ENCODE measurements around the gene PTOV1.

PTOV1 gene

GRCh38 chr19:49908480-49909420 lies 57.8 kb downstream of the PTOV1 start:
- TF ChIP-seq EP300 (IDR thresholded peaks at IDR 0.05; ENCODE audit: borderline replicate concordance) (no peak), FOXM1 (IDR thresholded peaks at IDR 0.05; ENCODE audit: borderline replicate concordance, low read depth) (no peak), EGR1 (IDR thresholded peaks at IDR 0.05) (no peak), MAX (IDR thresholded peaks at IDR 0.05) (no peak), YY1 (IDR thresholded peaks at IDR 0.05; ENCODE audit: low read depth) (no peak), NFIC (IDR thresholded peaks at IDR 0.05) (no peak), ZBTB7A (IDR thresholded peaks at IDR 0.05; ENCODE audit: low read depth) (no peak), RAD21 (IDR thresholded peaks at IDR 0.05; ENCODE audit: low read depth) (no peak), TCF12 (IDR thresholded peaks at IDR 0.05; ENCODE audit: low read depth) (no peak), CREB1 (IDR thresholded peaks at IDR 0.05; ENCODE audit: low read depth) (no peak), CEBPB (IDR thresholded peaks at IDR 0.05) (no peak), TEAD4 (IDR thresholded peaks at IDR 0.05) (no peak), TAF1 (IDR thresholded peaks at IDR 0.05; ENCODE audit: low read depth) (no peak)
- TF ChIP-seq, protein P1, sequence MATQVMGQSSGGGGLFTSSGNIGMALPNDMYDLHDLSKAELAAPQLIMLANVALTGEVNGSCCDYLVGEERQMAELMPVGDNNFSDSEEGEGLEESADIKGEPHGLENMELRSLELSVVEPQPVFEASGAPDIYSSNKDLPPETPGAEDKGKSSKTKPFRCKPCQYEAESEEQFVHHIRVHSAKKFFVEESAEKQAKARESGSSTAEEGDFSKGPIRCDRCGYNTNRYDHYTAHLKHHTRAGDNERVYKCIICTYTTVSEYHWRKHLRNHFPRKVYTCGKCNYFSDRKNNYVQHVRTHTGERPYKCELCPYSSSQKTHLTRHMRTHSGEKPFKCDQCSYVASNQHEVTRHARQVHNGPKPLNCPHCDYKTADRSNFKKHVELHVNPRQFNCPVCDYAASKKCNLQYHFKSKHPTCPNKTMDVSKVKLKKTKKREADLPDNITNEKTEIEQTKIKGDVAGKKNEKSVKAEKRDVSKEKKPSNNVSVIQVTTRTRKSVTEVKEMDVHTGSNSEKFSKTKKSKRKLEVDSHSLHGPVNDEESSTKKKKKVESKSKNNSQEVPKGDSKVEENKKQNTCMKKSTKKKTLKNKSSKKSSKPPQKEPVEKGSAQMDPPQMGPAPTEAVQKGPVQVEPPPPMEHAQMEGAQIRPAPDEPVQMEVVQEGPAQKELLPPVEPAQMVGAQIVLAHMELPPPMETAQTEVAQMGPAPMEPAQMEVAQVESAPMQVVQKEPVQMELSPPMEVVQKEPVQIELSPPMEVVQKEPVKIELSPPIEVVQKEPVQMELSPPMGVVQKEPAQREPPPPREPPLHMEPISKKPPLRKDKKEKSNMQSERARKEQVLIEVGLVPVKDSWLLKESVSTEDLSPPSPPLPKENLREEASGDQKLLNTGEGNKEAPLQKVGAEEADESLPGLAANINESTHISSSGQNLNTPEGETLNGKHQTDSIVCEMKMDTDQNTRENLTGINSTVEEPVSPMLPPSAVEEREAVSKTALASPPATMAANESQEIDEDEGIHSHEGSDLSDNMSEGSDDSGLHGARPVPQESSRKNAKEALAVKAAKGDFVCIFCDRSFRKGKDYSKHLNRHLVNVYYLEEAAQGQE (IDR thresholded peaks at IDR 0.05; ENCODE audit: low read depth): no peak
- TF ChIP-seq, protein P2, sequence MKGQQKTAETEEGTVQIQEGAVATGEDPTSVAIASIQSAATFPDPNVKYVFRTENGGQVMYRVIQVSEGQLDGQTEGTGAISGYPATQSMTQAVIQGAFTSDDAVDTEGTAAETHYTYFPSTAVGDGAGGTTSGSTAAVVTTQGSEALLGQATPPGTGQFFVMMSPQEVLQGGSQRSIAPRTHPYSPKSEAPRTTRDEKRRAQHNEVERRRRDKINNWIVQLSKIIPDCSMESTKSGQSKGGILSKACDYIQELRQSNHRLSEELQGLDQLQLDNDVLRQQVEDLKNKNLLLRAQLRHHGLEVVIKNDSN (IDR thresholded peaks at IDR 0.05): no peak

- TF ChIP-seq RAD21 (IDR thresholded peaks at IDR 0.05; ENCODE audit: low read depth) (no peak), CREB1 (IDR thresholded peaks at IDR 0.05; ENCODE audit: low read depth) (no peak), MAX (IDR thresholded peaks at IDR 0.05) (no peak), TCF12 (IDR thresholded peaks at IDR 0.05; ENCODE audit: low read depth) (no peak), NFIC (IDR thresholded peaks at IDR 0.05) (no peak), EGR1 (IDR thresholded peaks at IDR 0.05) (no peak), EP300 (IDR thresholded peaks at IDR 0.05; ENCODE audit: borderline replicate concordance) (no peak), YY1 (IDR thresholded peaks at IDR 0.05; ENCODE audit: low read depth) (no peak), CEBPB (IDR thresholded peaks at IDR 0.05) (no peak), TAF1 (IDR thresholded peaks at IDR 0.05; ENCODE audit: low read depth) (no peak), FOXM1 (IDR thresholded peaks at IDR 0.05; ENCODE audit: borderline replicate concordance, low read depth) (no peak), TEAD4 (IDR thresholded peaks at IDR 0.05) (no peak), ZBTB7A (IDR thresholded peaks at IDR 0.05; ENCODE audit: low read depth) (no peak)
- TF ChIP-seq, protein P1 (IDR thresholded peaks at IDR 0.05; ENCODE audit: low read depth): no peak
- TF ChIP-seq, protein P2 (IDR thresholded peaks at IDR 0.05): no peak
Measured at GRCh38 chr19:49910179-49910578, 59.2 kb downstream of the PTOV1 start.
